Stimulated activated CD8-positive, alpha-beta memory T cell treated with anti-CD3 and anti-CD28 coated beads, Interleukin-4, amount 100 ng/mL, for 4 hours (primary cell): ENCODE measurements around the gene MAP4K1.
"Not testable (repeated sequence)": the region's sequence is repeated elsewhere in the genome, so short reads cannot be mapped to it uniquely, and the experiment has no call there.

Experiments
- DNase-seq, 2 donors: peaks; one replicate each; pipeline ENCODE4 v3.0.0-alpha.2; 2020; ENCODE audit warnings: low read depth in 2 of 2, low spot score in 1 of 2

MAP4K1 gene

DNA sequence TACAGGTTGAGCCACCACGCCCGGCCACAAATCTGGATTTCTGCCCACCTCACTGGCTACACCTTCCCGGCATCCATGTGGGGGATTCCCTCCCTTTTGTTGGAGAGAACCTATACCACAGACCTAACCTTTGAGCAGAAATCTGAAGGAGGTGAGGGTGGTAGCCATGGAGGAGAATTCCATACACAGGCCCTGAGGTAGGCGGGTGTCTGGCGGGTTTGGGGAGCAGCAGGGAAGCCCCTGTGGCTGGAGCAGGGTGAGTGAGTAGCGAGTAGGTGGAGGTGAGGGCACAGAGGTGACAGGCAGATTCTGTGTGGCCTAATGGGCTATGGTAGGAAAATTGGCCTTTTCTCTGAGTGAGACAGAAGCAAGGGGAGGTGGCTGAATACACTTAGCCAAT is 11.8 kb upstream of the MAP4K1 start:
- no peak for DNase-seq

DNA sequence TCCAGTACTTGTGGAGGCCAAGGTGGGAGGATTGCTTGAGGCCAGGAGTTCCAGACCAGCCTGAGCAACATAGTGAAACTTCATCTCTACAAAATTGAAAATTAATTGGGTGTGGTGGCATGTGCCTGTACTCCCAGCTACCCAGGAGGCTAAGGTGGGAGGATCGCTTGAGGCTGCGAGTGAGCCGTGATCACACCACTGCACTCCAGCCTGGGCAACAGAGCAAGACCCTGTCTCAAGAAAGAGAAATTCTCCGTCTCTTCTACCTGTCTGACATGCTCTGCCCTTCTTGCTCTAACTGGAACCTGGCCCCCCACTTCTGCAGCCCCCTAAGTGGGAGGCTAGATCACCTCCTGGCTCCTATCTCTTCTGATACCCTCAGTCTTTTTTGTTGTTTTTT is 8.6 kb upstream of the MAP4K1 start:
- no peak for DNase-seq

DNA sequence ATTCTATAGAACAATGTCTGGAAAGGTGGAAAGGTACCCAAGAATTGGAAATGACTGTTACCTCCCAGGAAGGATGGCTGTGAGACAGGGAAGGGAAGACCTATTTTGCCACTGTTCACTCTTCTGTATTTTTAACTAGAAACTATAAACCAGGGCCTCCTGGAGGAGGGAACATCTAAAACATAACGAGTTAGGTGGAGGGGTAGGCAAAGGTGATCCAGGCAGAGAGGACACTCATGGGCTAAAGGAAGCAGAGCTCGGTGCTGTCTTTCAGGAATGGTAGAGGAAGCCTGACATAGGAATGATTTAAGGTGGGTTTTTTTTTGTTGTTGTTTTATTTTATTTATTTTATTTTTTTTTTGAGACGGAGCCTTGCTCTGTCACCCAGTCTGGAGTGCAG is 7.1 kb upstream of the MAP4K1 start:
- no peak for DNase-seq

DNA sequence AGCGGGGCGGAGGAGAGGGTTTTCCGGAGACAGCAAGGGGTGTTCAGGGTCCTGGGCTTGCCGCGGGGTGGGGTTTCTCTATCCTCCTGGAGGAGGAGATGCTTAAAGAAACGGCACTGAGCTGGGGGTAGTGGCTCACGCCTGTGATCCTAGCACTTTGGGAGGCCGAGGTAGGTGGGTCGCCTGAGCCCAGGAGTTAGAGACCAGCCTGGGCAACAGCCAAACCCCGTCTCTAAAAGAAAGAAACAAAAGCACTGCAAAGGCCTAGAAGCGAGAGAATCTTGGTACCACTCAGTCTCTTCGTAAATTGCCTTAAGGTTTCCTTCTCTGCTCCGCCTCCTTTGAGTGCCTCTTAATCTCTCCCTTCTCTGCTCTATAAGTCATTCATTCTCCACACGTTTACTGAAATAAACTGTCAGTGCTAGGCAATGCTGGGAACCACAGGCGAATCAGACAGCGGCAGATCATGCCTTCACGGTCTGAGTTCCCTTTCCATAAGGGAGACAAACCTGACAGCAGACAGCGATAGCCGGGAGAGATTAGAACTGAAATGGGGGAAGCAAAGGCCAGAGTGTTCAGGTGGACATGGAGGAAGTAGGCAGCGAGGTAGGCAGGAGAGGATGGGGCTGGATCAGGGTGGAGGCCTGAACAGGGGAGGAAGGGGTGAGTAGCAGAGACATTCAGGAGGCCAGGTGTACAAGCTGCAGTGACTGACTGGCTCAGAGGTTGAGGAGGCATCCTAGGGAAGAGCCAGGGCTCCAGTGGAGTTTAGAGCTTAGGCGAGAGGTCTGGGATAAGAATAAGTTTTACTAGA is 1.8 kb upstream of the MAP4K1 start:
- no peak for DNase-seq

DNA sequence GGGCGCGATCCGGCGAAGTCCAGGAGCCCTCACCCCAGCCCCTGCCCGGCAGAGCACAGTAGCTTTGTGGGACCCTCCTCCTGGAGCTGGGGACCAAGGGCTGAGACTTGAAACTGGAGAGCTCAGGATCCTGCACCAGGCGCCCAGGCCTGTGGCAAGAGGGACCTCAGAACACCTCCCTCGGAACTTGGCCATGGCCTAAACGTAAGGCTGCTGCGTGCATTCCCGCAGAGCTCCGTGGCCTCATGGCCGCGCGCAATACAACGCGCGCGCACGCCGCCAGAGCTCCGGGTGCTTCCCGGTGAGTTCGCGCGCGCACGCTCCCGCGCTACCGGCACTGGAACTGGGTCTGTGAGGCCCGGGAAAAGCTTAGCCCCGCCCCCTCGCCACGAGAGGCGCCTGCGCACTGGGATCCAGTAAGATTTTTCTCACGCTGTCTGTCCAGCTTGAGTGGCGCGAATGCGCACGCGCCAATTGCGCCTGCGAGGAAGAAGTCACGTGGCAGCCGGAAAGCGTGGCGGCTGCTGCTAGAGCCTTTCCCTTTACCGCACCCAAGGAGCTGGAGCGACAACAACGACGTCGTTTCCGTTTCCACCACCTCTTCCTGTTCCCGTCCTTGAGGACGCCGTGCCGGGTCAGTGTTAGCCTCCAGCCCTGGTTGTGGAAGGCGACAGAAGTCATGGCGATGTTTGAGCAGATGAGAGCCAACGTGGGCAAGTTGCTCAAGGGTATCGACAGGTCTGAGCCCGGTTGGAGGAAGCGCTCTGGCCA is 1.0 kb upstream of the MAP4K1 start, which contains the start of gene EIF3K:
TSS of gene EIF3K (plus strand) at position 599 of the 771 bp plus-strand sequence. CDS start at position 680, 81 bp downstream.
- peak; percentile 93 to 97 for DNase-seq

DNA sequence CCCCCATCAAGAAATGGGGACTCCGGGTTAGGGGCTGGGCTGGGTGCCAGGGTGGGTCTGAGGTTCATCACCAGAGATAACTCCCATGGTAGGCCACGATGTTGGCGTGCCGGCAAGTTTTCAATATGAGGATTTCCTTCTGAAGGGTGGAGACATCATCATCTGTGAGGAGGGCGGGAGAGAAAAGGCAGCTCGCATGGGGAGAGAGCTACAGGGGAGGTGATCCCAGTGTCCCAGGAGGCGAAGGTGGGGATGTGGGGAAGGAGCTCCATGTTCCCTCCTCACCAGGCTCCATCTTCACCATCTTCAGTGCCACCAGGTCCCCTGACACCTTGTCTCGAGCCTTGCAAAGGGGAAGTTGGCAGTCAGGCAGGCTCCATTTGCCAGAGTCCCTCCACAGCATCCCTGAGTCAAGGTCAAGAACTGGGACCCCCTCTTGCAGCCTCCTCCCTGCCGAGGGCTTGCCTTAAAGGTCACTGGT is 430 bp downstream of the MAP4K1 start:
- no peak for DNase-seq

DNA sequence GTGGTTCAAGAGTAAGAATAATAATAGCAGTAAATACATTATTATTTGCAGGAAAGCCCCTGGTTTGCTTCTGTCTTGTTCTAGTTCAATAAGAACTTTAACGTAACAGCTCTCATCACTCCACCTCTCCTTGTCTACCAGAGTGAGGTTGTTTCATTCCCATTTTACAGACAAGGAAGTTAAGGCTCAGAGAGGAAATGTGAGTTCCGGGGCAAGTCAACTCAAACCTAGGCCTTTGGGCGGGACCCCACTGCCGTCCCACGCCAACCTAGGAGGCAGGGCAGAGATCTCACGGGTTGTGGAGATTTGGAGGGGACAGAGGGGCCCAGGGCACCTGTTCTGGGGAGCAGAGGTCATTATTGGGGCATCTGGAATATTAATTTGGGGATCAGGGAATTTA is 1.5 kb downstream of the MAP4K1 start:
- no peak for DNase-seq

DNA sequence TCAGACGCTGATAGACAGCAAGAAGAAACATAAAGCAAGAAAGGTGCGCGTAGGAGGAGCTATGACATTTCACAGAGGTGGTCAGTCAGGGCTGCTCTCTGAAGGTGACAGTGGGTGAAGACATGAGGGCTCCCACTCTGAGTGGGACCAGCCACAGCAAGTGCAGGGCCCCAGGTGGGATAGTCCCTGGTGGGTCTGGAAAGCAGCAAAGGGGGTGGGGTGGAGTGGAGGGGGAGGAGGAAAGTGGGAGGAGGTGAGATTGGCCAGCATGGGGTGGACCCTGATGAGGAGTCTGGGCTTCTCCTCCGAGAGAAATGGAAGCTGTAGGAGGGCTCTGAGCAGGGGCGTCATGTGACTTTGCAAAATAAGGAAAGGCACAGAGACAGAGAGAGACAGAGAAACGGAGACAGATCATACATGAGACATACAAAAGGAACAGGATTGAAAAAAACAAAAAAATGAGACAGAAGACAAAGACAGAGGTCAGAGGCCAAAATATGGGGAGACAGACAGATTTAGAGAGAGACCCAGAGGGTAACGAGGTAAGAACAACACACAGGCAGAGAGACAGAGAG is 2.7 kb downstream of the MAP4K1 start:
- DNase-seq = no peak

DNA sequence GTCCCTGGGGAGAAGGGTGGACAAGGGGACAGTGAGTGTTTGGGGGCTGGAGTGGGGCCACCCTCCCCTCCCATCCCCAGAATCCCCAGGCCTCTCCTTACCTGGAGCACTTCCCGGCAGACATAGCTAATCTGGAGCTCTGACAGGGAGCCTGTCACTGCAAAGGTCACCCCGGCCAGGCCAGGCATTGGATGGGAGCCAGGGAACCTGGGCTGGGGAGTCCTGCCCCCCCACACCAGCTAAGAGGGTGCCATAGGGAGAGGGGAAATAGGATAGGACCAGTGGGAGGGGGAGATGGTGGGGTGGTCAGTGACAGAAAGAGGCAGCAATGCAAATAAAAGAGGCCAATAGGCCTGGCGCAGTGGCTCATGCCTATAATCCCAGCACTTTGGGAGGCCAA is 3.5 kb downstream of the MAP4K1 start:
- no peak for DNase-seq

DNA sequence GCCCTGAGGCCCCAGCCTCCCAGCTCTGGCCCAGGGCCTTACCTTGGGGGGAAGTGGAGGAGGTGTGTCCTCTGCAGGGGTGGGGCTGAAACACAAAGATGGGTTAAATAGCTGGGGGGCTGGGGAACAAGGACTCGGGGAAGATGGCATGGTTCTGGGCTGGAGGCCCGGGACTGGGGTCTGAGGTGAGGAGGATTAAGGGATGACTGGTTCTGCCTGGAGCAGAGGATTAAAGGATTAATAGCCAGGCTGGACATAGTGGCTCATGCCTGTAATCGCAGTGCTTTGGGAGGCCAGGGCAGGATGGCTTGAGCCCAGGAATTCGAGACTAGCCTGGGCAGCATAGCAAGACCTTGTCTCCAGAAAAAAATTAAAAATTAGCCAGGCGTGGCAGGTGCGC is 11.6 kb downstream of the MAP4K1 start:
- DNase-seq = no peak

DNA sequence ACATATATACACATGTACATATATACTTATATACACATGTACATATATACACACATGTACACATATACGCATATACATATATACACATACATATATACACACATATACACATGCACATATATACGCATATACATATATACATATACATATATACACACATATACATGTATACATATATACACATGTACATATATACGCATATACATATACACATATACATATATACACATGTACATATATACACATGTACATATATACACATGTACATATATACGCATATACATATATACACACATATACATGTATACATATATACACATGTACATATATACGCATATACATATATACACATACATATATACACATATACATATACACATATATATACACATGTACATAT is 14.9 kb downstream of the MAP4K1 start:
- not testable (repeated sequence) for DNase-seq

DNA sequence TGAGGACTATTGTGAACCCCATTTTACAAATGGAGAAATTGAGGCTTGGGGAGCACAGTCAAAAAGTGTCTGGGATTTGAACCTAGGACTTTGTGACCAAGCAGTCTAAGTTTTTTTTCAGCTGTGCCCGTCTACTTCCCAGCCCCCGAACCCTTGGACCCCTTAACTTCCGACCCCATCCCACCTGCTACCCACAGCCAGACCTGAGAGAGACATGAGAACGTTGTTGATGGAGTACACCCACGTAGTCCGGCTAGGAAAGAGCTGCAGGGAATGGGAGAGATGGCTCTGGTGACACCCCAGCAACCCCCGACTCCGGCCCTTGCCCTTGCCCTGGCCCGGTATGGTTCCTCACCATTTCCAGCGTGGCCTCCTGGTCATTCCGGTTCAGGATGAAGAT is 18.0 kb downstream of the MAP4K1 start:
- DNase-seq = no peak

DNA sequence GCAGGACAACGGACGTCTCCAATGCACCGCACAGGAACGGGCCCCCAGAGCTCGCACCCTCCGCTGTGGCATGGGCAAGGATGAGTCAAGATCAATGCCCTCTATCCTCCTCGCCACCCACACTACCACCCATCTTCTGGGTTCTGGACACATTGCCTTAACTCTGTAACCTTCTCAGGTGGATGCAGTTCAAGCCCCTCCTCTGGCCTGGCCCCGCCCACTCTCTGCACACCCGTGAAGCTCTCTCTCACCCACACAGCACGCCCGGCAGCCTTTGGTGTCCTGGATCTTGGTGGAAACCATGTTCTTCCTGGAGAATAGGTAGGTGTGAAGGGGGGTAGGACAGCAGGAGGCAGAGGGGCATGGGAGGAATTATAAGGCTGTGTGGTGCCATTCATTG is 20.7 kb downstream of the MAP4K1 start:
- no peak for DNase-seq

DNA sequence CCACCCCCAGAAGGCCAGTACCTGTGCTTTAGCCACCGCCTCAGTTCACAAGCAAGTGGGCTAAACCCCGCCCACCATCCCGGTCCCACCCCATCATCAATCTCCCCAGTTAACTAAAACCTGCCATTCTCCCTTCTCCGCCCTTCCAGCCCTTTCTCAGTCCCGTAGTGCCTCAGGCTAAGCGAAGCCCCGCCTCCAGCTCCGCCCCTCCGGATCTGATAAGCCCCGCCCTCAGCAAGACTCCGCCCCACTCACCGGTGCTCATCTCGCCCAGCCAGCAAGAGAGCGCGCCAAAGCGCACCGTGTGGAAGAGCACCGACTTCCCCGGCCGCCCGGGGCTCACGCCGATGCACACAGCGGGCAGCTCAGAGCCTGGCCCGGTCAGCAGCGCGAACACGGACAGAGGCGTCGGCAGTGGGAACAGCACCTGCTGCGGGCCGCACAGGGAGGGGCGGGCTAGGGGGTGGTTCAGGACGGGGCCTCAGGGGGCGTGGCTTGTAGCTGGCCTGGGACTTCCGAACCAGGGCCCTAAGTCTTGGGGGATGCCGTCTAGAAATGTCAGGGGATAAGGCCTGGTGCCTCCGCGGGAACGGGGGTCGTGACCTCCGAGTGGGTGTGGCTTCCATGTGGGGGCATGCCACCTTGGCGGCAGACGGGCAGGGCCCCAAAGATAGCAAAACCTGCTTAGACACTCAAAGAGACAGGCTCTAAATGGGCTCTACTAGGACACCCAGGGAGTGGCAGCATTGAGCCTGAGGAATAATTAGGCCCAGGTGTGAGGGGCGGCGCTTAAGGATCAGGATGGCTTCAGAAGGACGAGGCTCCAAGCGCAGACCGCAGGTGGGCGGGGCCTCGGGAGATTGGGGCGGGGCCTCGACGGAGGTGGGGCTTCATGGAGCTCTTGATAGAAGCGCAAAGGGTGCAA is 21.4 kb downstream of the MAP4K1 start:
- no peak for DNase-seq

DNA sequence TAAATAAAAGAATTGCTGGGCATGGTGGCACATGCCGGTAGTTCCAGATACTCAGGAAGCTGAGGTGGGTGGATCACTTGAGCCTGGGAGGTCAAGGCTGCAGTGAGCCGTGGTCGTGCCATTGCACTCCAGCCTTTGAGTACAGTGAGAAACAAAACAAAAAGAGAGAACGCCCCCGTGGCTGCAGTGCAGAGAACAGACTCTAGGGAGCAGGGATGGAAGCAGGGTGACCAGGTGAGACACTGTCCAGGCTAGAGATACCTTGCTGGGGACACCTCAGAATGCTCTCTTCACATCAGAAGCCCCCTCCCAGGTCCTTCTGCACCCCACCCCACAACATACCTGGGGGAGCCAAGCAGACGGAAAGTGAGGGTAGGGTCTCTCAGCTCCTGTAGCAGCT is 24.8 kb downstream of the MAP4K1 start:
- no peak for DNase-seq

DNA sequence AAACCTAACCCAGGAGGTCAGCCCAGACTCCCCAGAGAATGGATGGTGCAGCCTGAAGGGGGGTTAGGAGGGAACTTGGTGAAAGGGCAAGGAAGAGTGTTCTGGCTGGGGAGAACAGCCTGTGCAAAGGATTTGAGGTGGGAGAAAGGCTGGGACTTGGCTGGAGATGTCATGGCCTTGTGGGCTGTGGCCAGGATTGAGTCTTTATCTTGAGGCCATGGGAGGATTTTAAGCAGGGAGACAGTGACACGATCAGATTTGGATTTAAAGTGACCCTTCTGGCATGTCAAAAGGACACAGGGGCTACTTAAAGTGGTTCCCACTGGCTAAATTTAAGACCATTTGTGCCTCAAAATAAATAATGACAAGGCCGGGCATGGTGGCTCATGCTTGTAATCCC is 29.7 kb downstream of the MAP4K1 start:
- DNase-seq = no peak

DNA sequence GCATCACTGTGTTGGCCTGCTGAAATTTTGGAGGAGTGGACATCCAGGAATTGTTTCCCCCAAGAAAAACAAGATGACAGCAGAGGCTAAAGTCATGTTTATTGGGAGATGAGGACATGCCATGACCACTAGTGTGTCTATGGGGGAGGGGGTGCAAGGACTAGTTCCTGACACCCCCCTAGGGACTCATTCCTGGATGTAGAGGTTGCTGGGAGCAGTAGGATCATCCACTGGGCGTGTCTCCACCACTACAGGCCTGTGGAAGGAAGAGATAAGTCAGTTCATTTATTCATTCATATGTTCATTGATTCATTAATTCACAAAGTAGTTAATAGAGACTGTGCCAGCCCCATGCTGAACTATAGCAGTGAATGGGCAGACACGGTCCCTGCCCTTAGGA is 30.2 kb downstream of the MAP4K1 start:
- DNase-seq = no peak

DNA sequence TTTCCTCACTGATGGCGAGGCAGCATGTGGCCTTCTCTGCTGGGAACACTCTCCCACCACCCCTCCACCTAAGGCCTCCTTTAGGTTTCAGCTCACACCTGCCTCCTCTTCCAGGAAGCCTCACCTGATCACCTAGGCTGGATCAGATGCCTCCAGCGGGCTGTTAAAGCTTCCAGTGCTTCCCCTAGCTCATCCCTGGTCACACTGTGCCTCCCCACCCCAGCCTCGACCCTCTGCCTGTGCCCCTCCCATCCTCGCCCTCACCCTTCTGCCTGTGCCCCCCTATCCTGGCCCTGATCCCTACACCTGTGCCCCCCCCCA is 33.8 kb downstream of the MAP4K1 start:
- no peak for DNase-seq

DNA sequence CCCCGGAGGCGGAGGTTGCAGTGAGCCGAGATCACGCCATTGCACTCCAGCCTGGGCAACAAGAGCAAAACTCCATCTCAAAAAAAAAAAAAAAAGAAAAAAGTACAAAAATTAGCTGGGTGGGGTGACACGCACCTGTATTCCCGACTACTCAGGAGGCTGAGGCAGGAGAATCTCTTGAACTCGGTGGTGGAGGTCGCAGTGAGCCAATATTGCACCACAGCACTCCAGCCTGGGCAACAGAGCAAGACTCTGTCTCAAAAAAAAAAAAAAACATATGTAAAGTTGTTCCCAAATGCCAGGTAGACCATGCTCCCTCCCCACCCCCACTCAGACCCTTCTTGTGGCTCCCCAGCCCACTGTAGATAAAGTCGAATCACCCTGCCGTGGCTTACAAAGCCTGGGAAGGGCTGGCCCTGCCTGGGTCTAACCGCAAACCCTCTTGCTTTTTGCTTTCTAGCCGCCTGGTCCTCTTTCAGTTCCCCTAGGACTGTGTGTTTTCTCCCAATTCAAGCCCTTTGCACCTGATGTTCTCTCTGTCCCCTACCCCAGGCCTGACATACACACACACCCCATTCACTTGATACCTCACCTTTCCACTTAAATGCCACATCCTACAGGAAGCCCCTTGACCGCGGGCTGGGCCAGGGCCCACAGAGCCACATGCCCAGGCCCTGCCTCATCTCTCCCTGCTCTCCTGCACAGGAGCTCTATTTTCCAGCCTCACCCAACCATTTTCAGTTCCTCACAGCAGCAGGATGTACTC is 34.4 kb downstream of the MAP4K1 start:
- no peak for DNase-seq

DNA sequence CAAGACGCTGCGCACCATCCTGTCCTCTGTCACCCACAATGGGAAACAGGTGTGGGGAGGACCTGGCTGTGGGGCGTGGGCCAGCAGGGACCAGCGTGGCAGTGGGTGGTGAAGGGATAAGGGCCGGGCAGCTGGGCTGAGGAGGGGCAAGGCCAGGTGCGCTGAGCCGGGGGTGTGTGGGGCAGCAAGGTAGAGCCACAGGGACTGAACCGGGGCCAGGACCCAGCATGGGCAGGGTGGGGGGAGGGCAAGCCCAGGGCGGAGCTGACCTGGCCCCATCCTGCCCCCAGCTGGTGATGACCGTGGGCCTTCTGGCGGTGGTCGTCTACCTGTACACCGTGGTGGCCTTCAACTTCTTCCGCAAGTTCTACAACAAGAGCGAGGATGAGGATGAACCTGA is 37.7 kb downstream of the MAP4K1 start:
- DNase-seq = no peak
